ENCODE results near the gene HYLS1. TPM values are rescaled to one million over a fixed set of nuclear protein-coding genes. Genes with fewer than 3 reads are reported as not detected.
"Not testable (repeated sequence)": the region's sequence is repeated elsewhere in the genome, so short reads cannot be mapped to it uniquely, and the experiment has no call there.

The HYLS1 gene
- total RNA-seq (1 to 10 TPM in 2 of 5 donors, under 1 TPM in 2, not detected in 1; 0.87 to 6.6 (median 1.9) TPM), polyA plus RNA-seq (1 to 10 TPM; 2.9 to 4.5 (median 3.8) TPM)
- long read RNA-seq, donor 1 = 0 reads
- long read RNA-seq, donor 2, partial matches to known transcripts = 0 of 1 reads
- long read RNA-seq, donor 2, other reads (novel, unspliced or antisense) = 0 of 1 reads
- long read RNA-seq, donor 3, partial matches to known transcripts = 0 of 1 reads
- long read RNA-seq, donor 3, other reads (novel, unspliced or antisense) = 0 of 1 reads
- long read RNA-seq, donor 4 = 0 reads
- long read RNA-seq, donor 5, transcript HYLS1-202 (3 exons, 2,061 nt) = major isoform, 6 of 6 reads
- long read RNA-seq, donor 5, partial matches to known transcripts = 0 of 6 reads
- long read RNA-seq, donor 5, other reads (novel, unspliced or antisense) = 0 of 6 reads
- long read RNA-seq, donor 6, partial matches to known transcripts = 6 of 31 reads
- long read RNA-seq, donor 6, other reads (novel, unspliced or antisense) = 22 of 31 reads
- long read RNA-seq, donor 7, partial matches to known transcripts = 0 of 3 reads
- long read RNA-seq, donor 7, other reads (novel, unspliced or antisense) = 0 of 3 reads
- long read RNA-seq, donor 8 = 0 reads
- long read RNA-seq, donor 9, partial matches to known transcripts = 0 of 2 reads
- long read RNA-seq, donor 9, other reads (novel, unspliced or antisense) = 0 of 2 reads
- long read RNA-seq, donor 10, partial matches to known transcripts = 0 of 1 reads
- long read RNA-seq, donor 10, other reads (novel, unspliced or antisense) = 0 of 1 reads

- peak within 1 kb of the TSS; percentile 74 to 89 (median 78) for H3K4me3 ChIP-seq
- no peaks in the 10 kb centered on the region for H3K9me3 ChIP-seq
- TF ChIP-seq CTCF (IDR thresholded peaks at IDR 0.05) (peak in 4 of 7 experiments; percentile 7 to 34 (median 18)), POLR2A (IDR thresholded peaks at IDR 0.05) (peak in 1 of 4 donors; percentile 31), EP300 (IDR thresholded peaks at IDR 0.05) (no peak), POLR2AphosphoS5 (IDR thresholded peaks at IDR 0.05) (peak; percentile 88 to 94 (median 92))
- peak within 1 kb of the TSS; percentile 90 to 98 (median 95) for H3K27ac ChIP-seq
- H3K4me1 ChIP-seq = peaks cover 6 to 50% (median 35%) of the 10 kb centered on the region in 4 donors
- intact Hi-C loops (cut with DNase I; ENCODE audit: low total_unique reads) = no loop called here
- H3K27me3 ChIP-seq = no peaks in the 10 kb centered on the region
- DNase-seq = peak; percentile 95 to 98
- WGBS, 5 donors = 0 to 2% (median 0%) methylated on average over 49 to 91 of the region's 91 CpGs
- H3K36me3 ChIP-seq = peaks cover under 1 to 4% (median 3%) of the 10 kb centered on the region in 4 donors
These were observed at the start of gene HYLS1 for GRCh38 chr11:125887373-125888324. Gene HYLS1, plus strand, starts transcription at chr11:125887668. Its CDS starts 11,701 bp downstream, at chr11:125899369.

GRCh38 chr11:125842321-125842948 lies 45.0 kb upstream of the HYLS1 start:
- H3K27me3 ChIP-seq = no peaks in the 10 kb centered on the region
- 63 to 82% (median 75%) methylated on average over 3 of the region's 3 CpGs for WGBS, 5 donors
- H3K9me3 ChIP-seq = peaks cover 0 to 28% (median 23%) of the 10 kb centered on the region in 4 donors
- H3K4me3 ChIP-seq = no peak overlapping the region
- no peaks in the 10 kb centered on the region for H3K36me3 ChIP-seq
- intact Hi-C loops (cut with DNase I; ENCODE audit: low total_unique reads) = no loop called here
- TF ChIP-seq POLR2AphosphoS5 (IDR thresholded peaks at IDR 0.05) (no peak), CTCF (IDR thresholded peaks at IDR 0.05) (no peak)
- no peaks in the 10 kb centered on the region for H3K4me1 ChIP-seq
- DNase-seq = peak in 1 of 2 donors; percentile 4
- H3K27ac ChIP-seq = no peak overlapping the region

GRCh38 chr11:125846188-125846587 lies 41.3 kb upstream of the HYLS1 start:
- H3K9me3 ChIP-seq = peaks cover 0 to 30% (median 24%) of the 10 kb centered on the region in 4 donors
- H3K36me3 ChIP-seq = no peaks in the 10 kb centered on the region
- no peak overlapping the region for H3K4me3 ChIP-seq
- no peaks in the 10 kb centered on the region for H3K4me1 ChIP-seq
- TF ChIP-seq POLR2A (IDR thresholded peaks at IDR 0.05) = no peak
- TF ChIP-seq POLR2AphosphoS5 (IDR thresholded peaks at IDR 0.05) = no peak
- TF ChIP-seq EP300 (IDR thresholded peaks at IDR 0.05) = no peak
- no peak for TF ChIP-seq CTCF (IDR thresholded peaks at IDR 0.05)
- no peak overlapping the region for H3K27ac ChIP-seq
- no peaks in the 10 kb centered on the region for H3K27me3 ChIP-seq
- intact Hi-C loops (cut with DNase I; ENCODE audit: low total_unique reads) = no loop called here
- no peak for DNase-seq

GRCh38 chr11:125857670-125858069 lies 29.8 kb upstream of the HYLS1 start:
- DNase-seq; H3K27ac ChIP-seq; H3K4me1 ChIP-seq; intact Hi-C loops (cut with DNase I; ENCODE audit: low total_unique reads); H3K27me3 ChIP-seq; H3K36me3 ChIP-seq; H3K4me3 ChIP-seq: not testable (repeated sequence)
- peaks cover 0 to 13% (median 8%) of the 10 kb centered on the region in 4 donors for H3K9me3 ChIP-seq
- WGBS, 5 donors = 77 to 93% (median 83%) methylated on average over 2 to 9 of the region's 9 CpGs

- H3K4me1 ChIP-seq; H3K4me3 ChIP-seq; H3K36me3 ChIP-seq; H3K27ac ChIP-seq; DNase-seq; H3K9me3 ChIP-seq; intact Hi-C loops (cut with DNase I; ENCODE audit: low total_unique reads); H3K27me3 ChIP-seq: not testable (repeated sequence)
- WGBS, 5 donors = 87 to 100% (median 95%) methylated on average over 4 to 33 of the region's 33 CpGs; no CpG with 5 or more reads in 1 of the 5 donors
These were observed 24.7 kb upstream of the HYLS1 start for GRCh38 chr11:125862786-125863185.

GRCh38 chr11:125865354-125865753 lies 22.1 kb upstream of the HYLS1 start:
- intact Hi-C loops (cut with DNase I; ENCODE audit: low total_unique reads); H3K4me3 ChIP-seq: not testable (repeated sequence)

More at GRCh38 chr11:125865354-125865753, 22.1 kb upstream of the HYLS1 start:
- H3K4me1 ChIP-seq, H3K27ac ChIP-seq, DNase-seq, H3K27me3 ChIP-seq, H3K9me3 ChIP-seq, H3K36me3 ChIP-seq: not testable (repeated sequence)
- WGBS, 5 donors = 88 to 97% (median 94%) methylated on average over 4 of the region's 4 CpGs
